Sigmoid colon (tissue), 7 donors: ENCODE results near the gene TREM2. TPM values are rescaled to one million over a fixed set of nuclear protein-coding genes. Genes with fewer than 3 reads are reported as not detected.

Experiments used
- DNase-seq: peaks from one replicate; pipeline ENCODE4 v3.0.0-alpha.2; 2019
- H3K27ac ChIP-seq, 4 donors: fragments of 200-600 bp; sonication (generic); one replicate each; pipeline ENCODE4 v1.5.1; 2016 to 2019; ENCODE audit warnings: mild to moderate bottlenecking in 1 of 4
- H3K27me3 ChIP-seq, 3 donors: fragments of 200-600 bp; sonication (generic); one replicate each; pipeline ENCODE4 v1.5.1; 2019; ENCODE audit warnings: mild to moderate bottlenecking in 1 of 3
- H3K36me3 ChIP-seq, 4 donors: fragments of 200-600 bp; sonication (generic); one replicate each; pipeline ENCODE4 v1.5.1; 2016 to 2019
- H3K4me1 ChIP-seq, 4 donors: fragments of 200-600 bp; sonication (generic); one replicate each; pipeline ENCODE4 v1.5.1; 2017 to 2019
- H3K4me3 ChIP-seq, 4 donors: fragments of 200-600 bp; sonication (generic); one replicate each; pipeline ENCODE4 v1.5.1; 2017 to 2019; ENCODE audit warnings: mild to moderate bottlenecking in 2 of 4, moderate library complexity in 1 of 4
- H3K9me3 ChIP-seq, 4 donors: fragments of 200-600 bp in 3 of 4; sonication (generic) in 3 of 4; one replicate each; pipeline versions ENCODE4 v1.5.1 to v1.6.1; 2013 to 2019
- CTCF ChIP-seq, 4 experiments: fragments of 450-650 bp in 3 of 4; fragments of 200-600 bp in 1 of 4; IDR thresholded peaks; one replicate each; pipeline ENCODE4 v1.5.1; 2016 to 2019; ENCODE audit warnings: antibody characterized with exemption in 4 of 4, mild to moderate bottlenecking in 3 of 4, moderate library complexity in 2 of 4
- EP300 ChIP-seq, 4 donors: sonication (generic); formaldehyde crosslinking; IDR thresholded peaks; one replicate each; pipeline ENCODE4 v1.6.1; 2017; ENCODE audit warnings: antibody characterized with exemption in 4 of 4
- POLR2A ChIP-seq, 2 donors: fragments of 450-650 bp; IDR thresholded peaks; one replicate each; pipeline ENCODE4 v1.6.1; 2016; ENCODE audit warnings: antibody characterized with exemption in 2 of 2, mild to moderate bottlenecking in 2 of 2, moderate library complexity in 2 of 2
- POLR2AphosphoS5 ChIP-seq, 4 donors: sonication (generic); formaldehyde crosslinking; IDR thresholded peaks; one replicate each; pipeline ENCODE4 v1.6.1; 2017; ENCODE audit warnings: antibody characterized with exemption in 4 of 4
- WGBS, 2 donors: extraction: QIAGEN DNeasy Blood & Tissue Kit; methylation state at CpG; one replicate each; pipeline ENCODE4 v1.1.7; 2013; 5-methylcytosine and 5-hydroxymethylcytosine counted together
- intact Hi-C: fragments of 100-400 bp; cut with DNase I; formaldehyde crosslinking; loops from one replicate; pipeline ENCODE4 v1.15.1; 2023
- polyA plus RNA-seq, 3 donors: library from polyadenylated mRNA; stranded (reverse); fragments of 200-250 nt; gene quantifications; one replicate each; pipeline ENCODE4 v1.2.3, GENCODE V29; 2013
- total RNA-seq, 4 donors: library from RNA; depleted of rRNA; stranded (reverse); fragments of >200 nt; gene quantifications; one replicate each; pipeline ENCODE4 v1.1.0, GENCODE V29; 2016
- donor health status: healthy with polysubstance abuse.
- donor health status: Bipolar disorder and iron deficiency.
- donor health status: healthy.

The TREM2 gene
- total and polyA plus RNA-seq, 7 donors = 0.83 to 7.4 (median 3.4) TPM; not detected in 1

- Histone ChIP-seq H3K36me3 (no peaks in the 10 kb centered on the region), H3K9me3 (peaks cover 0 to 2% (median under 1%) of the 10 kb centered on the region in 4 donors), H3K27ac (no peak overlapping the region), H3K27me3 (peaks cover 0 to 3% (median 0%) of the 10 kb centered on the region in 3 donors), H3K4me1 (no peaks in the 10 kb centered on the region), H3K4me3 (no peak overlapping the region)
- WGBS, 2 donors = 74 to 86% methylated on average over 7 of the region's 7 CpGs
- intact Hi-C loops = no loop called here
- TF ChIP-seq CTCF (IDR thresholded peaks at IDR 0.05) (no peak), EP300 (IDR thresholded peaks at IDR 0.05) (no peak), POLR2A (IDR thresholded peaks at IDR 0.05) (no peak), POLR2AphosphoS5 (IDR thresholded peaks at IDR 0.05) (no peak)
- no peak for DNase-seq
Observed at GRCh38 chr6:41184761-41185160, 21.8 kb upstream of the TREM2 start.

- peak overlapping the region in 1 of 4 donors; percentile 32 for H3K27ac ChIP-seq
Observed at GRCh38 chr6:41182069-41183034, 19.4 kb upstream of the TREM2 start.

GRCh38 chr6:41181566-41181965, 18.6 kb upstream of the TREM2 start:
- no peak for DNase-seq
- Histone ChIP-seq H3K36me3 (no peaks in the 10 kb centered on the region), H3K4me1 (no peaks in the 10 kb centered on the region), H3K27me3 (peaks cover 0 to 3% (median 0%) of the 10 kb centered on the region in 3 donors), H3K9me3 (no peaks in the 10 kb centered on the region), H3K4me3 (no peak overlapping the region), H3K27ac (no peak overlapping the region)
- TF ChIP-seq EP300 (IDR thresholded peaks at IDR 0.05) (no peak), POLR2A (IDR thresholded peaks at IDR 0.05) (no peak), CTCF (IDR thresholded peaks at IDR 0.05) (no peak), POLR2AphosphoS5 (IDR thresholded peaks at IDR 0.05) (no peak)
- intact Hi-C loops = no loop called here
- 26 to 61% methylated on average over 1 of the region's 1 CpG for WGBS, 2 donors

More at GRCh38 chr6:41182069-41183034, 19.4 kb upstream of the TREM2 start:
- Histone ChIP-seq H3K4me1 (no peaks in the 10 kb centered on the region), H3K36me3 (no peaks in the 10 kb centered on the region), H3K27me3 (peaks cover 0 to 3% (median 0%) of the 10 kb centered on the region in 3 donors), H3K4me3 (no peak overlapping the region), H3K9me3 (no peaks in the 10 kb centered on the region)
- no peak for DNase-seq
- TF ChIP-seq EP300 (IDR thresholded peaks at IDR 0.05) (peak in 1 of 4 donors; percentile 64), CTCF (IDR thresholded peaks at IDR 0.05) (peak in 1 of 4 experiments; percentile 9), POLR2AphosphoS5 (IDR thresholded peaks at IDR 0.05) (no peak), POLR2A (IDR thresholded peaks at IDR 0.05) (no peak)
- intact Hi-C loops = no loop called here
- 60 to 75% methylated on average over 4 of the region's 4 CpGs for WGBS, 2 donors

GRCh38 chr6:41179163-41179562, 16.2 kb upstream of the TREM2 start:
- Histone ChIP-seq H3K4me3 (no peak overlapping the region), H3K27ac (no peak overlapping the region), H3K27me3 (peaks cover 0 to 3% (median 0%) of the 10 kb centered on the region in 3 donors), H3K36me3 (no peaks in the 10 kb centered on the region), H3K4me1 (no peaks in the 10 kb centered on the region), H3K9me3 (no peaks in the 10 kb centered on the region)
- intact Hi-C loops = no loop called here
- no peak for DNase-seq
- TF ChIP-seq POLR2A (IDR thresholded peaks at IDR 0.05) (no peak), EP300 (IDR thresholded peaks at IDR 0.05) (no peak), POLR2AphosphoS5 (IDR thresholded peaks at IDR 0.05) (no peak), CTCF (IDR thresholded peaks at IDR 0.05) (no peak)
- WGBS, 2 donors = 66 to 76% methylated on average over 4 of the region's 4 CpGs
